A549 (cell line): ENCODE measurements around the gene SIVA1. TPM values are rescaled to one million over a fixed set of nuclear protein-coding genes. Genes with fewer than 3 reads are reported as not detected.

Experiments used
- ATAC-seq, 2 experiments: fragments of 200-7000 bp in 1 of 2; fragments of >200 bp in 1 of 2; cut with Nextera tagmentation in 1 of 2; cut with Tn5 transposase in 1 of 2; 3 replicates each; pipeline versions ENCODE4 v1.8.0 to v1.9.1; 2018 to 2020; ENCODE audit warnings: mild to moderate bottlenecking in 1 of 2, moderate library complexity in 1 of 2
- CTCF ChIA-PET: fragments of 300-600 bp; sonication (Branson Sonifier 250); formaldehyde crosslinking; extraction: SDS; loops from one replicate; lab custom pipeline; 2021; ENCODE audit warnings: antibody characterized with exemption, inconsistent platforms; lab: Yijun Ruan, JAX
- POLR2A ChIA-PET: fragments of 350-600 bp; formaldehyde crosslinking; extraction: SDS; loops from one replicate; lab custom pipeline; 2021; ENCODE audit warnings: antibody characterized with exemption, inconsistent platforms; lab: Yijun Ruan, JAX
- DNase-seq, 2 experiments: peaks; one replicate each; pipeline versions ENCODE4 v3.0.0 to v3.0.0-alpha.2; 2011 to 2016; ENCODE audit warnings: low read depth in 1 of 2, low spot score in 1 of 2
- FAIRE-seq: peaks from 2 replicates; lab custom pipeline; 2011; peaks lifted over from hg19 to GRCh38; lab: Jason Lieb, UNC
- H3K27ac ChIP-seq, 2 experiments: fragments of >200 bp; sonication (Bioruptor Twin); formaldehyde crosslinking; 3 replicates each; pipeline ENCODE4 v1.5.1; 2016 to 2017
- H3K4me1 ChIP-seq: fragments of >200 bp; sonication (Bioruptor Twin); formaldehyde crosslinking; 3 replicates; pipeline ENCODE4 v1.6.1; 2016
- H3K4me2 ChIP-seq: fragments of >200 bp; sonication (Bioruptor Twin); formaldehyde crosslinking; 3 replicates; pipeline ENCODE4 v1.6.1; 2016
- H3K4me3 ChIP-seq: fragments of >200 bp; sonication (Bioruptor Twin); formaldehyde crosslinking; 3 replicates; pipeline ENCODE4 v1.5.1; 2016
- H3K9me3 ChIP-seq: fragments of >200 bp; sonication (Bioruptor Twin); formaldehyde crosslinking; 3 replicates; pipeline ENCODE4 v1.6.1; 2016
- BHLHE40 ChIP-seq: IDR thresholded peaks from 2 replicates; pipeline ENCODE4 v1.6.1; 2012; ENCODE audit warnings: low read depth, low read length, inconsistent platforms
- CBX8 ChIP-seq: fragments of 200-600 bp; sonication (generic); IDR thresholded peaks from 2 replicates; pipeline ENCODE4 v1.6.1; 2016
- CHD2 ChIP-seq: fragments of 150-350 bp; IDR thresholded peaks from 2 replicates; pipeline ENCODE4 v1.6.1; 2014; ENCODE audit warnings: low read length; ENCODE audit not compliant: partially characterized antibody
- CHD4 ChIP-seq: fragments of 200-600 bp; sonication (generic); IDR thresholded peaks from 2 replicates; pipeline ENCODE4 v1.6.1; 2016; ENCODE audit warnings: antibody characterized with exemption, mild to moderate bottlenecking, borderline replicate concordance
- EHF ChIP-seq: fragments of 250-450 bp; sonication (Bioruptor Pico); IDR thresholded peaks from 2 replicates; pipeline ENCODE4 v1.5.0; 2020; ENCODE audit warnings: mild to moderate bottlenecking
- EHMT2 ChIP-seq: fragments of 200-600 bp; sonication (generic); IDR thresholded peaks from 2 replicates; pipeline ENCODE4 v1.6.1; 2016; ENCODE audit warnings: antibody characterized with exemption, low read depth, mild to moderate bottlenecking, moderate library complexity
- EP300 ChIP-seq, 2 experiments: fragments of >200 bp; sonication (Bioruptor Twin); formaldehyde crosslinking; IDR thresholded peaks; 2 replicates in 1 of 2; 3 replicates in 1 of 2; pipeline ENCODE4 v1.6.1; 2016 to 2017
- FOSB ChIP-seq: fragments of 250-450 bp; sonication (Bioruptor Pico); IDR thresholded peaks from 2 replicates; pipeline ENCODE4 v1.5.0; 2020; ENCODE audit warnings: mild to moderate bottlenecking, moderate library complexity
- FOXS1 ChIP-seq: fragments of 250-450 bp; sonication (Bioruptor Pico); IDR thresholded peaks from 2 replicates; pipeline ENCODE4 v1.5.0; 2020; ENCODE audit warnings: mild to moderate bottlenecking, moderate library complexity
- GATA3 ChIP-seq: IDR thresholded peaks from 2 replicates; pipeline ENCODE4 v1.6.1; 2012; ENCODE audit warnings: borderline replicate concordance
- HDAC2 ChIP-seq: fragments of 200-600 bp; sonication (generic); IDR thresholded peaks from 2 replicates; pipeline ENCODE4 v1.6.1; 2016
- HOXB13 ChIP-seq: fragments of 250-450 bp; sonication (Bioruptor Pico); IDR thresholded peaks from 2 replicates; pipeline ENCODE4 v1.5.0; 2020; ENCODE audit warnings: low read depth, mild to moderate bottlenecking, moderate library complexity
- JUNB ChIP-seq: fragments of >200 bp; sonication (Bioruptor Twin); formaldehyde crosslinking; IDR thresholded peaks from 2 replicates; pipeline ENCODE4 v1.6.1; 2016
- KDM1A ChIP-seq: fragments of 200-600 bp; sonication (generic); IDR thresholded peaks from 2 replicates; pipeline ENCODE4 v1.6.1; 2016; ENCODE audit warnings: low read depth, mild to moderate bottlenecking
- KDM5A ChIP-seq: fragments of 200-600 bp; sonication (generic); IDR thresholded peaks from 2 replicates; pipeline ENCODE4 v1.6.1; 2016; ENCODE audit warnings: antibody characterized with exemption, mild to moderate bottlenecking
- MAFK ChIP-seq: fragments of 450-650 bp; IDR thresholded peaks from 2 replicates; pipeline ENCODE4 v1.6.1; 2014; ENCODE audit not compliant: partially characterized antibody
- MAZ ChIP-seq: fragments of 150-350 bp; IDR thresholded peaks from 2 replicates; pipeline ENCODE4 v1.6.1; 2014; ENCODE audit warnings: antibody characterized with exemption, low read depth, low read length, borderline replicate concordance
- MYC ChIP-seq: IDR thresholded peaks from 2 replicates; pipeline ENCODE4 v1.6.1; 2012; ENCODE audit warnings: mild to moderate bottlenecking, inconsistent platforms, low read length, improper control_type of control experiment, borderline replicate concordance
- NPAS2 ChIP-seq: fragments of 250-450 bp; sonication (Bioruptor Pico); IDR thresholded peaks from 2 replicates; pipeline ENCODE4 v1.8.0; 2022; ENCODE audit warnings: mild to moderate bottlenecking, moderate library complexity, borderline replicate concordance
- NR3C1 ChIP-seq: fragments of >200 bp; sonication (Bioruptor Twin); formaldehyde crosslinking; IDR thresholded peaks from 3 replicates; pipeline ENCODE4 v1.6.1; 2017
- RAD21 ChIP-seq, 2 experiments: fragments of >200 bp in 1 of 2; sonication (Bioruptor Twin) in 1 of 2; formaldehyde crosslinking in 1 of 2; IDR thresholded peaks in 1 of 2; conservative IDR thresholded peaks in 1 of 2; 2 replicates in 1 of 2; 3 replicates in 1 of 2; pipeline ENCODE4 v1.6.1; 2012 to 2018; ENCODE audit warnings: inconsistent platforms in 1 of 2
- RCOR1 ChIP-seq: fragments of 150-350 bp; IDR thresholded peaks from 2 replicates; pipeline ENCODE4 v1.6.1; 2014; ENCODE audit warnings: antibody characterized with exemption, low read length, low read depth
- TFCP2L1 ChIP-seq: fragments of 250-450 bp; sonication (Bioruptor Pico); IDR thresholded peaks from 2 replicates; pipeline ENCODE4 v1.5.0; 2021; ENCODE audit warnings: mild to moderate bottlenecking
- ZNF302 ChIP-seq: fragments of 250-450 bp; sonication (Bioruptor Pico); IDR thresholded peaks from 2 replicates; pipeline ENCODE4 v1.9.0; 2021; ENCODE audit warnings: inconsistent platforms, mild to moderate bottlenecking, moderate library complexity
- ZSCAN20 ChIP-seq: fragments of 250-450 bp; sonication (Bioruptor Pico); IDR thresholded peaks from 2 replicates; pipeline ENCODE4 v1.8.0; 2022; ENCODE audit warnings: mild to moderate bottlenecking, moderate library complexity
- WGBS: methylation state at CpG from one replicate; pipeline ENCODE4 v1.1.6; 2017; ENCODE audit errors: missing lambda C conversion rate; 5-methylcytosine and 5-hydroxymethylcytosine counted together
- polyA plus RNA-seq, 4 experiments: library from polyadenylated mRNA; depleted of rRNA in 3 of 4; stranded (reverse); fragments of >200 nt; fragmentation: RNase III in 1 of 4; extraction: RNeasy Plus Mini Kit Qiagen cat#74134 plus additional on column Dnase treatment in 1 of 4; gene quantifications; 2 replicates in 3 of 4; 3 replicates in 1 of 4; pipeline ENCODE4 v1.2.3, GENCODE V29; 2011 to 2017
- TF ChIP-seq, protein P1 (sequence below): fragments of >200 bp; sonication (Bioruptor Twin); formaldehyde crosslinking; IDR thresholded peaks from 3 replicates; pipeline ENCODE4 v1.5.1; 2016
- TF ChIP-seq, protein P2 (sequence below): fragments of >200 bp; sonication (Bioruptor Twin); formaldehyde crosslinking; IDR thresholded peaks from 2 replicates; pipeline ENCODE4 v1.6.1; 2016
- TF ChIP-seq, protein P3 (sequence below): fragments of 450-650 bp; IDR thresholded peaks from 2 replicates; pipeline ENCODE4 v1.6.1; 2014; ENCODE audit warnings: antibody characterized with exemption
- TF ChIP-seq, protein P4 (sequence below): IDR thresholded peaks from 2 replicates; pipeline ENCODE4 v1.6.1; 2012
- TF ChIP-seq, protein P5 (sequence below): fragments of >200 bp; sonication (Bioruptor Twin); formaldehyde crosslinking; IDR thresholded peaks from 3 replicates; pipeline ENCODE4 v1.6.1; 2016
- TF ChIP-seq, protein P6 (sequence below): IDR thresholded peaks from 2 replicates; pipeline ENCODE4 v1.6.1; 2012; ENCODE audit warnings: low read depth, borderline replicate concordance
- TF ChIP-seq, protein P7 (sequence below): fragments of 250-450 bp; sonication (Bioruptor Pico); IDR thresholded peaks from 2 replicates; pipeline ENCODE4 v1.5.0; 2020; ENCODE audit warnings: low read depth, mild to moderate bottlenecking, moderate library complexity

Gene SIVA1
- polyA plus RNA-seq, 2 of the 4 experiments (the other 2 are of a cell fraction) = 90.0 to 169 TPM

DNA sequence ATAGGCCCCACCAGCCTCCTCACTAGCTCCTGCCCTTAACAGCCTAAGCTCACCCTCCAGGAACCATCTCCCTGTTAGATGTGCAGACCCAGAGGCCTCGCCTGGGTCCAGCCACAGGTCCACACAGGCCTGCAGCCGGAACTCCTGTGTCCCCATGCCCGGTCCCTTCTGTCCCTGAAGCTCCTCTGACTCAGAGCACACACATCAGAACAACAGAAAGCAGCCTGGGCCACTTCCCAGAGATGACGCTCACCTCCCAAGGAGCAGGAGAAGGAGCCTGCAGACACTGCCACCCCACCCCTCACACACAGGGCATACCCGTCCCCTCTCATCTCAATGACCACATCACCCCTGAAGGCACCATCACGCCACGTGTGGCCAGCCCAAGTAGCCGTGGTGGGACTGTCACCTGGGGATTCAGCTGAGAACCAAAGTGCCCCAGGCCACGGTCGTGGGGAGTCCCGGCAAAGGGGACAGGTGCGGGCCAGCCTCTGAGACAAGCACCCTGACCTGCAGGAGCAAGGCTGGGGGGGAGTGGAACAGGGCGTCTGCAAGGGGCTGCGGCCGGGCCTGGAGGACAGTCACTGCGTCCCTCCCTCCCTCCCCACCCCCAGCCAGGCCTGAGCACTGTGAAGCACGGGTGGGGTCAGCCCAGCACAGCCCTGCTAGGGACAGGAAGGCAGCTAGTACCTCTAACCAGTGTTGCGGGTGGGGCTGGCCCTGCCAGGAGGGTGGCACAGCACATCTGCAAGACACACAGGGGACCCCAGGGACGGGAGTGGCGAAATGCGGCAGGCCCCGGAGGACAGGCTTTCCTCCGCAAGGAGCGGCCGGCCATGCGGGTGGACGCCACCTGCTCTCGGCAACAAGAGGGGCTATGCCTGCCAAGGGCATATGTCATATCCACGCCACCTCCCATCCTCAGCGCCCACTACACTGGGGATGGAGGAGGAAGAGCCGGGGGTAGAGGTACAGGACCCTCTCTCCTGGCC is 37.1 kb downstream of the SIVA1 start:
- CTCF ChIA-PET = interaction anchor here (0.8 to 6.1 kb wide), 7 partner anchors 13 to 36 kb away, joined by 3 to 48 read pairs (median 3); no protein-coding TSS in a partner anchor

DNA sequence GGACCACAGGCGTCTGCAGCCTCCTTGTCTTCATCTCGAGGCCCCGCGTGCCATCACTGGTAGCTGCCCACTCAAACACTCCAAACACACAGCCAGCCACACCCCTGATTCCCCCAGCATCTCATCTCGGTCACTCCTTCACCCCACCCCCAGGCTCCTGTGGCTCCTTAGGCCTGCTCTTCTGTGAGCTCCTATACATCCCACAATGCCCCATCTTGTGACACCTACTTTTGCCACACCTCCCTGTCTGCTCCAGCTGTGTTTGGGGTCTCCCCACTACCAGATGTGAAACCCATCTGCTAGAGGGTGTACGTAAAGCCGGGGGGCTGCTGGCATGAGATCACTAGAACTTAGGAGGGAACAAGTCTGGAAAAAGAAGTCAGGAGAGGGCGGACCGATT is 38.5 kb downstream of the SIVA1 start:
- FAIRE-seq = no peak
- ChIA-PET CTCF (interaction anchor here (0.7 to 6.1 kb wide), 6 partner anchors 9 to 105 kb away, joined by 3 to 48 read pairs (median 3); no protein-coding TSS in a partner anchor), POLR2A (no interaction called here)
- Histone ChIP-seq H3K9me3 (no peaks in the 10 kb centered on the region), H3K4me1 (peaks cover 30% of the 10 kb centered on the region), H3K4me3 (no peak overlapping the region), H3K27ac (no peak overlapping the region), H3K4me2 (no peak overlapping the region)
- ATAC-seq = no peak
- WGBS = 89% methylated on average over 9 of the region's 9 CpGs
- TF ChIP-seq JUNB (no peak), CHD4 (no peak), HDAC2 (no peak), HOXB13 (CRISPR knock-in tag) (no peak), NPAS2 (CRISPR knock-in tag) (no peak), ZSCAN20 (CRISPR knock-in tag) (no peak), GATA3 (no peak), ZNF302 (no peak), NR3C1 (no peak), CBX8 (no peak), MAFK (no peak), EHF (CRISPR knock-in tag) (no peak), EHMT2 (no peak)
- TF ChIP-seq, protein P1, sequence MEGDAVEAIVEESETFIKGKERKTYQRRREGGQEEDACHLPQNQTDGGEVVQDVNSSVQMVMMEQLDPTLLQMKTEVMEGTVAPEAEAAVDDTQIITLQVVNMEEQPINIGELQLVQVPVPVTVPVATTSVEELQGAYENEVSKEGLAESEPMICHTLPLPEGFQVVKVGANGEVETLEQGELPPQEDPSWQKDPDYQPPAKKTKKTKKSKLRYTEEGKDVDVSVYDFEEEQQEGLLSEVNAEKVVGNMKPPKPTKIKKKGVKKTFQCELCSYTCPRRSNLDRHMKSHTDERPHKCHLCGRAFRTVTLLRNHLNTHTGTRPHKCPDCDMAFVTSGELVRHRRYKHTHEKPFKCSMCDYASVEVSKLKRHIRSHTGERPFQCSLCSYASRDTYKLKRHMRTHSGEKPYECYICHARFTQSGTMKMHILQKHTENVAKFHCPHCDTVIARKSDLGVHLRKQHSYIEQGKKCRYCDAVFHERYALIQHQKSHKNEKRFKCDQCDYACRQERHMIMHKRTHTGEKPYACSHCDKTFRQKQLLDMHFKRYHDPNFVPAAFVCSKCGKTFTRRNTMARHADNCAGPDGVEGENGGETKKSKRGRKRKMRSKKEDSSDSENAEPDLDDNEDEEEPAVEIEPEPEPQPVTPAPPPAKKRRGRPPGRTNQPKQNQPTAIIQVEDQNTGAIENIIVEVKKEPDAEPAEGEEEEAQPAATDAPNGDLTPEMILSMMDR = no peak
- TF ChIP-seq, protein P2, sequence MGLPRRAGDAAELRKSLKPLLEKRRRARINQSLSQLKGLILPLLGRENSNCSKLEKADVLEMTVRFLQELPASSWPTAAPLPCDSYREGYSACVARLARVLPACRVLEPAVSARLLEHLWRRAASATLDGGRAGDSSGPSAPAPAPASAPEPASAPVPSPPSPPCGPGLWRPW = no peak
- TF ChIP-seq, protein P3, sequence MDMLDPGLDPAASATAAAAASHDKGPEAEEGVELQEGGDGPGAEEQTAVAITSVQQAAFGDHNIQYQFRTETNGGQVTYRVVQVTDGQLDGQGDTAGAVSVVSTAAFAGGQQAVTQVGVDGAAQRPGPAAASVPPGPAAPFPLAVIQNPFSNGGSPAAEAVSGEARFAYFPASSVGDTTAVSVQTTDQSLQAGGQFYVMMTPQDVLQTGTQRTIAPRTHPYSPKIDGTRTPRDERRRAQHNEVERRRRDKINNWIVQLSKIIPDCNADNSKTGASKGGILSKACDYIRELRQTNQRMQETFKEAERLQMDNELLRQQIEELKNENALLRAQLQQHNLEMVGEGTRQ = no peak
- DNase-seq = no peak

More for the DNA sequence above, 37.1 kb downstream of the SIVA1 start:
- DNase-seq (no peak), FAIRE-seq (no peak), ATAC-seq (no peak)
- H3K4me3 ChIP-seq = no peak overlapping the region
- POLR2A ChIA-PET = no interaction called here
- no peak overlapping the region for H3K27ac ChIP-seq
- no peaks in the 10 kb centered on the region for H3K9me3 ChIP-seq
- H3K4me2 ChIP-seq = no peak overlapping the region
- H3K4me1 ChIP-seq = peaks cover 27% of the 10 kb centered on the region; the same call in 2 of the 3 replicates
- WGBS = 91% methylated on average over 25 of the region's 31 CpGs
- TF ChIP-seq RCOR1 (no peak), RAD21 (conservative IDR thresholded peaks at IDR 0.05 in 1 of 2, IDR thresholded peaks at IDR 0.05 in 1 of 2) (no peak), CHD2 (no peak), BHLHE40 (no peak), HDAC2 (no peak), CHD4 (no peak), FOSB (CRISPR knock-in tag) (no peak), EP300 (IDR thresholded peaks at IDR 0.05) (no peak), TFCP2L1 (no peak), MYC (no peak), HOXB13 (CRISPR knock-in tag) (no peak), MAZ (no peak), FOXS1 (CRISPR knock-in tag) (no peak), KDM1A (no peak), KDM5A (no peak)
- TF ChIP-seq, protein P4, sequence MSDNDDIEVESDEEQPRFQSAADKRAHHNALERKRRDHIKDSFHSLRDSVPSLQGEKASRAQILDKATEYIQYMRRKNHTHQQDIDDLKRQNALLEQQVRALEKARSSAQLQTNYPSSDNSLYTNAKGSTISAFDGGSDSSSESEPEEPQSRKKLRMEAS = no peak
- TF ChIP-seq, protein P5, sequence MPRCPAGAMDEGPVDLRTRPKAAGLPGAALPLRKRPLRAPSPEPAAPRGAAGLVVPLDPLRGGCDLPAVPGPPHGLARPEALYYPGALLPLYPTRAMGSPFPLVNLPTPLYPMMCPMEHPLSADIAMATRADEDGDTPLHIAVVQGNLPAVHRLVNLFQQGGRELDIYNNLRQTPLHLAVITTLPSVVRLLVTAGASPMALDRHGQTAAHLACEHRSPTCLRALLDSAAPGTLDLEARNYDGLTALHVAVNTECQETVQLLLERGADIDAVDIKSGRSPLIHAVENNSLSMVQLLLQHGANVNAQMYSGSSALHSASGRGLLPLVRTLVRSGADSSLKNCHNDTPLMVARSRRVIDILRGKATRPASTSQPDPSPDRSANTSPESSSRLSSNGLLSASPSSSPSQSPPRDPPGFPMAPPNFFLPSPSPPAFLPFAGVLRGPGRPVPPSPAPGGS = no peak
- TF ChIP-seq, protein P6, sequence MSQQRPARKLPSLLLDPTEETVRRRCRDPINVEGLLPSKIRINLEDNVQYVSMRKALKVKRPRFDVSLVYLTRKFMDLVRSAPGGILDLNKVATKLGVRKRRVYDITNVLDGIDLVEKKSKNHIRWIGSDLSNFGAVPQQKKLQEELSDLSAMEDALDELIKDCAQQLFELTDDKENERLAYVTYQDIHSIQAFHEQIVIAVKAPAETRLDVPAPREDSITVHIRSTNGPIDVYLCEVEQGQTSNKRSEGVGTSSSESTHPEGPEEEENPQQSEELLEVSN = no peak
- TF ChIP-seq, protein P1 = no peak
- TF ChIP-seq, protein P7, sequence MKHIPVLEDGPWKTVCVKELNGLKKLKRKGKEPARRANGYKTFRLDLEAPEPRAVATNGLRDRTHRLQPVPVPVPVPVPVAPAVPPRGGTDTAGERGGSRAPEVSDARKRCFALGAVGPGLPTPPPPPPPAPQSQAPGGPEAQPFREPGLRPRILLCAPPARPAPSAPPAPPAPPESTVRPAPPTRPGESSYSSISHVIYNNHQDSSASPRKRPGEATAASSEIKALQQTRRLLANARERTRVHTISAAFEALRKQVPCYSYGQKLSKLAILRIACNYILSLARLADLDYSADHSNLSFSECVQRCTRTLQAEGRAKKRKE (CRISPR knock-in tag) = no peak
